GM10847 (cell line): Measurements from ENCODE around the gene ZNF880.
A peak's percentile ranks its signal among the peaks of the same experiment; 100 is the strongest.

ENCODE experiments used
- POLR2A ChIP-seq: IDR thresholded peaks from 2 replicates; pipeline ENCODE4 v1.6.1; 2011; ENCODE audit not compliant: insufficient read length; ENCODE audit errors: extremely low read depth

Gene ZNF880

DNA sequence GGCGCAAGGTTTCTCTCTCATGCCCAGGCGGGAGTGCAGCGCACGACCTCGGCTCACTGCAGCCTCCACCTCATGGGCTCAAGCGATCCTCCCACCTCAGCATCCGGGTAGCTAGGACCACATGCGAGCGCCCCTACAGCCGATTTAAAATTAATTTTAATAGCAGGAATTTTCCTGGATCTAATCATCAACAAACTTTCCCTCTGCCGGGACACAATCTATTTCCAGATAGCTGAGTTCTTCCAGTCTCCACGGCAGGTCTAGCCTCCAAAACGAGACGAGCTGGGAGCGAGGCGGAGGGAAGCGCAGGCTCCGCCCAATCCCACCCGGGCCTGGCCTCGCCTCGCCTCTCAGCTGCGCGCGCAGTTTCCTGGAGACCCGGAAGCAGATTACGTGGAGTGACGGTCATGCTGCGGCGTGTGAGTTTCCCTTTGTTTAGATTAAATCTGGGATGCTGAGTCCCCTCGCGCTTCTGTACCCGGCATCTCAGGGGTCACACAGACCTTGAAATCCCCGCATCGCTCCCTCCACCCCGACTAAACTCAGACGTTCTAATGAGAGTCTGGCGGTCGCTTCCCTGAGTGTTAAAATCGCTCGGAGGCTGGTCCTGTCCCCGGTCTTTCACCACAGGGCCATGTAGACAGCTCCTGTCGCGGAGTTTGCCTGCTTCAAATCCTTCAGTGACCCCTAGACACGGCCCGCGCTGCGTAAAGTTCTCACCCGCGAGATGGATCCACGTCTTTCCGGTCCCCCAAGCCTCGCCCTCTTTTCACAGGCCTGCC lies at the start of gene ZNF880:
TSS of gene ZNF880 (plus strand) at position 365 of the 782 bp plus-strand sequence. CDS start at position 408, 43 bp downstream.
- TF ChIP-seq POLR2A = peak; percentile 31

DNA sequence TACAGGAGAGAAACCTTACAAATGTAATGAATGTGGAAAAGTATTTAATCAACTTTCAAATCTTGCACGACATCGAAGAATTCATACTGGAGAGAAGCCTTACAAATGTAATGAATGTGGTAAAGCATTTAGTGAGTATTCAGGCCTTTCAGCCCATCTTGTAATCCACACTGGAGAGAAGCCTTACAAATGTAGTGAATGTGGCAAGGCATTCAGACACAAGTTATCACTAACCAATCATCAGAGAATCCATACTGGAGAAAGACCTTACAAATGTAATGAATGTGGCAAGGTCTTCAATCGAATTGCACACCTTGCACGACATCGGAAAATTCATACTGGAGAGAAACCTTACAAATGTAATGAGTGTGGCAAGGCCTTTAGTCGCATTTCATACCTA lies 47.3 kb upstream of the ZNF880 start:
- no peak for TF ChIP-seq POLR2A

DNA sequence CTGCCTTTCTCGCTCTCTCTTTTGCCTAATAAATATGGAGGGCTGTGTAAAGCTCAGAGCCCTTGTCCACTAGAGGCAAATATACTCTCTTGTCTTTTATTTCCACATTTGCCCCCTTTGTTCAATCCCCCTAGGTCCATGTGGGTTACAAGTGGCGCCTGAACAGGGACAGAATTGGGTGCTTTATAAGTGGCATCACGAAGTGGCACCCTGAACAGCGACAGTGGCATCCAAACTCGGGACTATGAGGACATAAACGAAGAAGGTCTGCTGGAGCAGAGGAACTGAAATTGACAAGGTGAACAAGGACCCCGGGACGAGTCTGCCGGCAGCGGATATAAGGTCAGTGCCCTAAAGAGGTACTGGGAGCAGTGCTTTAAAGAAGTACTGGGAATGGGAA lies 38.0 kb upstream of the ZNF880 start:
- TF ChIP-seq POLR2A = no peak

DNA sequence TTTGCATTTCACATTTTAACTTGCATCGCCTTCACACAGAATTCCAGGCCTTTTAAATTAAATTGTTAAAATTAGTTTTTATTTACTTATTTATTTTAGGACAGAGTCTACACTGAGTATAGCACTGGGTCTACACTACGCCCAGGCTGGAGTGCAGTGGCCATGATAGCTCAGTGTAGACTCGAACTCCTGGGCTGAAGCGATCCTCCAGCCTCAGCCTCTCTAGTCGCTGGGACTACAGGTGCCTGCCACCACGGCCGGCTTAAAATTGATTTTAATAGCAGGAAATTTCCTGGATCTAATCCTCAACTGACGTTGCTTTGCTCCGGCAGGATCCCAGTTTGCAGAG lies 34.0 kb upstream of the ZNF880 start:
- no peak for TF ChIP-seq POLR2A

DNA sequence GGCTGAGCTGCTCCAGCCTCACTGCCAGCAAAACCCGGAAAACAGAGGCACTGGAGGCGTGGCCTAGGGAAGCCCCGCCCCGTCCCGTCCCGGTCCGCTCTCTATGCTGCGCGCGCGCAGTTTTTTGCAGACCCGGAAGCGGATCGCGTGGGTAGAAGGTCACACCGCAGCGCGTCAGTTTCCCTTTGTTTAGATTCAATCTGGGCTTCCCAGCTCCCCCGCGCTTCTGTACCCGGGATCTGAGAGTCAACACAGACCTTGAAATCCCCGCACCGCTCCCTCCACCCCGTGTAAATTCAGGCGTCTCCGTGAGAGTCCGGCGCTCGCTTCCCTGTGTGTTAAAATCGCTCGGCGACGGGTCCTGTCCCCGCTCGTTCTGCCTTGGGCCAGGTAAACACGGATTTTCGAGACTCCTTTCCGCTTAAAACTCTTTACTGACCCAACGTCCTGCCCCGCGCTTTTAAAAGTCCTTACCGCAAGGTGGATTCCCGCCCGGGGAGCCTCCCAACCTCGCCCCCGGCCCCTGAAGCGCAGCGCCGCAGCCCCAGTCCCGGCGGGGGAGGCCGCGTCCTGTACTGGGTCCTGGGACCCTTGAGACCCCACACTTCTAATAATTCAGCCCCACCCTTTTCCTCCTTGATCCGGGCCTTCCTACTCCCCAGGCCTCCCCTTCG lies 33.5 kb upstream of the ZNF880 start, which contains the start of gene ZNF610:
TSS of gene ZNF610 (plus strand) at position 127 of the 674 bp plus-strand sequence. CDS start 12,930 bp downstream, outside the sequence.
- TF ChIP-seq POLR2A = no peak

DNA sequence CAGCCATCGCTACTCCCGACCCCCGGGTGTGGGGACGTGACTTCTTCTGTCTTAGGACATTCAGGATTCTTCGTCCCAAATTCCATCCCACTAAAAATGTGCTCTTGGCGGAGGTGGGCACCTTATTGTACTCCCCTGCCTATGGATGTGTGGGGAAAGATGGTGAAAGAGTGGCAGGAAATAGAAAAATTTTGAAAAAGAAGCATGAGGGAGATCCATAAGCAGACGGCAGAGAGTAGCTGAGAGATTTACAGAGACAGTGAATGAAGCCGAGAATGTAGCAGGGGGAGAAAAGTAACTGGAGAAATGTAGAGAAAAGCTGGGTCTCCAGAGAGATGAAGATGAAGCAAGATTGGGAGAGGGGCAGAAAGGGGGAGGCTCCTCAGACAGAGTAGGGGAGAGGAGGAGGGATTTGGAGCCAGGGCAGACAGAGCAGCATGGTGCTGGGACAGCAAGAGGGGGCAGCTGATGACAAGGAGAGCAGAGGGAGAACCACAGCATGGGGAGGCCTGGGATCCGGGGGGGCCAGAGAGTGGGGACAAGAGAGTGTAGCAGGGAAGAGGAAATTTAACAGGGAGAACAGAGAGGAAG lies 32.8 kb upstream of the ZNF880 start:
- TF ChIP-seq POLR2A = no peak

DNA sequence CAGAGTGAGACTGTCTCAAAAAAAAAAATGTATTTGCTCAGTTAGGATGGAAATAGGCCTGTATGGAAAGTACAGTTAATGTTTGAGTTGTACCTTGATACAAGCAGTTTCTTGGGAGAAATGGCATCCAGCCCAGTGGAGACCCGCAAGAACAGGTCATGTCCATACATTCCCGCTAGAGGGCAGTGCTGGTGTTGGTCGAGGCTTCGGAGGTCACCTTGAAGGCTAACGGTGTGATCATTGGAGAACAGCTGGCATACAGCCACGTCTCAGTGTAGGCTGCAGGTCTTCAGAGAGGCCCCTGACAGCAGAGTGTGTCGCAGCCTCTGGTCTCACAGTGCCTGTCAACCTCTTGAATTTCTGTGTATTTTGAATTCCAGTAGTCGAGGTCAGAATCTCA lies 26.2 kb upstream of the ZNF880 start:
- TF ChIP-seq POLR2A = no peak

DNA sequence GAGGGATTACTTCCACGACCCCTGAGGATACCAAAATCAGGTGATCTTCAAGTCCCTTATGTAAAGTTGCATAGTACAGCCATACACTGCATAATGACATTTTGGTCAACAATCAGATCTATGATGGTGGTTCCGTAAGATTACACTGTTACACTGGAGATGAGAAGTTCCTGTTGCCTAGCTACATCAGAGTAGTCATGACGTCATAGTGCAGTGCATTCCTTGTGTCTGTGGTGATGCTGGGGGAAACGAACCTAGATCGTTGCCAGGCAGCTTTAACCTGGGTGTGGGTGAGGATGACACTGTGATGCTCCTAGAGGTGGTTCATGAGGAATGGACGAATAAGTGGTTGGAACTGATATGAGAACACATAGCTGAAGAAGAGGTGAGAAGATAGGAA lies 24.6 kb upstream of the ZNF880 start:
- no peak for TF ChIP-seq POLR2A

DNA sequence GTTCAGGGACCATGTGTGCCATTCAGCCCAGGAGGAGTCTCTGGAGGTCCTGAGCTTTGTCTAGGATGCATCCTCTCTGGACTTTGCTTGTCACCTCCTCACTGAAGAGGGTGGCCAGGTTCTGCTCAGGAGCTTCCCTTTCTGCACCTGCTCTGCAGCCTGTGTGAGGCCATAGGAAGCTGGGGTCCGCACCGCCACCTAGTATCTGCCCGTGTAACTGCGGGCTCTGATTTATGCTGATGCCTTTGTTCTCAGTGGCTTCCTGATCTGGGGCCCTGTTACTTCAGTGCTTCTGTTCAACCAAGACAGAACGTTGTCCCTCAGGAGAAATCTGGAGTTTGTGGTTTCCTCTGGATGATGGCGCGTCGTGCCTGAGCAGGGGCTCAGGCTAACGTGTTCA lies 18.2 kb upstream of the ZNF880 start:
- TF ChIP-seq POLR2A = no peak

DNA sequence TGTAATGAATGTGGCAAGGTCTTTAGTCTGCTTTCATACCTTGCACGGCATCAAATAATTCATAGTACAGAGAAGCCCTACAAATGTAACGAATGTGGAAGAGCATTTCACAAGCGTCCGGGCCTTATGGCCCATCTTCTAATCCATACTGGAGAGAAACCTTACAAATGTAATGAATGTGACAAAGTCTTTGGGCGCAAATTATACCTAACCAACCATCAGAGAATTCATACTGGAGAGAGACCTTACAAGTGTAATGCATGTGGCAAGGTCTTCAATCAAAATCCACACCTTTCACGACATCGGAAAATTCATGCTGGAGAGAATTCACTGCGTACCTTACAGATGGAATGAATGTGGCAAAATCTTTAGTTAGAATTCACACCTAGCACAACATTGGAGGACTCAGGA lies 3.3 kb upstream of the ZNF880 start:
- TF ChIP-seq POLR2A = no peak

DNA sequence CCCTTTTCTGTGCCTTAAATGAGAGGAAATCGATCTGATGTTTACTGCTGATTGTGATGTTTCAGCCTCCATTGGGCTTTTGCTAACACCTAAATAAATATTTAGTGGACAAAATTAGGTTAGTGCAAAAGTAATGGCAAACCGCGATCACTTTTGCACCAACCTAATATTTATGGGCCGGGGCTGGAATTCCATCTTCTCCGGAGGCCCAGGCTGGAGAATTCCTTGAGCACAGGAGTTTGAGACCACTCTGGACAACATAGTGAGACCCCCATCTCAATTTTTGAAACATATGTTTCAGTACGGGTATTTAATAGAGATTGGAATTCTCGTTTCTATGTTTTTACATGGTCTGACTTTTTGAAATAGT lies 603 bp downstream of the ZNF880 start:
- no peak for TF ChIP-seq POLR2A

DNA sequence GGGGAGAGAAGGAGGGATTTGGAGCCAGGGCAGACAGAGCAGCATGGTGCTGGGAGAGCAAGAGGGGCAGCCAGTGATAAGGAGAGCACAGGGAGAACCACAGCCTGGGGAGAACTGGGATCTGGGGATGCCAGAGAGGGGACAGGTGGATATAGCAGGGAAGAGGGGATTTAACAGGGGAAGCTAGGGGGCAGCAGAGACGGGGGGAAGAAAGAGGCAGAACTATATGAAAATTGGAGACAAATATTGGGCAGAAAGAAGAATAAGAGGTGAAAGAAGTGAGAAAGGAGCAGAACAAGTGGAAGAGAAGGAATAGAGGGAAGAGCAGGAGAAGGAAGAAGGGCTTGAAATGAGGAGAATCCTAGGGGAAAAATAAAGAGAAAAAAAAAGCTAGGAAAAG lies 21.4 kb downstream of the ZNF880 start:
- TF ChIP-seq POLR2A = no peak

DNA sequence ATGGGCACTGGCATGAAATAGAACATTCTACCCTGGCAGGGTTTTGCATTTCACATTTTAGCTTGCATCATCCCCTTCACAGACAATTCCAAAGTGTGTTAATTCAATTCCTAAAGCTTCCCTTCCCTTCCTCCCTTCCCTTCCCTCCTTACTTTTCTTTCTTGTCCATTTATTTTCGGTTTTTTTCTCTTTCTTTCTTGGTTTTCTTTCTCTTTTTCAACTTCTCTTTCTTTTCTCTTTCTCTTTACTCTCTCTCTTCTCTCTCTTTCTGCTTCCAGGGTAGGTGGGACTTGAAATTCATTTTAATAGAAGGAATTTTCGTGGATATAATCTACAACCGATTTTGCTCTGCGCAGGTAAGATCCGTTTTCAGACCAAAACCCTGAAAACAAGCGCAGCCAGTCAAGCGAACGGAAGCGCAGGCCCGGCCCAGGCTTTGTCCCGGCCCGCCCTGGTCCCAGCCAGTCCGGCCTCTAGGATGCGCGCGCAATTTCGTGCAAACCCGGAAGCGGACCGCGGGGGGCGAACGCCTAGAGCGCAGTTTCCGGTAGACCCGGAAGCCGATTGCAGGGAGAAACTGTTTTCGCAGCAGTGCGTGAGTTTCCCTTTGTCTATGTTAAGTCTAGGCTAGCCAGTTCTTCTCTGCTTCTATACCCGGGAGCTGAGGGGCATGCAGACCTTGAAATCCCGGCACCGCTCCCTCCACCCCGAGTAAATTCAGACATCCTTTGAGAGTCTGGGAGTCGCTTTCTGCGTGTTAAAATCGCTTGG lies 27.8 kb downstream of the ZNF880 start, which contains the start of gene ZNF528:
TSS of gene ZNF528 (plus strand) at position 540 of the 771 bp plus-strand sequence. CDS start 4,165 bp downstream, outside the sequence.
- peak; percentile 50 for TF ChIP-seq POLR2A

DNA sequence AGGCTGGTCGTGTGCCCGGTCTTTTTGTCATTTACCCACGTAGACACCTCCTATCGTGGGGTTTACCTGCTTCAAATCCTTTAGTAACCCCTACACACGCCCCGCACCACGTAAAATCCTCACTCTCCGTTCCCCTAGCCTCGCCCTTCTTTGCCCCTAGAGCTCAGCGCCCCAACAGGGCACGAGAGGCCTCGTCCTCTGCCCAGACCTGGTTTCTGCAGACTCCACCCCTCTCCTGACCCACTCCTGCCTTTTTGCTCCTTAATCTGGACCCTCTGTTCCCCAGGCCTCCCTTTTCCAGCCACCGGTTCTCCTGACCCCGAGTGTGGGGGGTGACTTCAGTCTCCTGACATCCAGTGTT lies 28.3 kb downstream of the ZNF880 start:
- TF ChIP-seq POLR2A = no peak

DNA sequence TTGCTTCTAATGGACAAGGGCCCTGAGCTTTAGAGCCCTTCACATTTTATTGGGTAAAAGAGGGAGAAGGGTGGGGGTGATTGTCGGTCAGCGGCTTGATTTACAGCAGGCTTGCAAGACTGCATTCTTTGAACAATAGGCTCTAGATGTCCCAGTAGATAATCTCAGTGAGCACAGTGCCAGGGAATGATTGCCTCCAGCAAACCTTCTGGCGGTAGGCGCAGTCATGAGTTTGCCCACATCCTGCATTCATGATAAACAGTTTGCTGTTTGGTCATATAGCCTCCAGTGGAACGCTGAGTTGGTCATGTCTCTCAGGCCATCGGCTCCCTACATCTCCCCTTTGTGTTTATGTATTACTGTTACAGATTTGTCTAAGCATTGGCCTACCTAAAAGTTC lies 40.6 kb downstream of the ZNF880 start:
- TF ChIP-seq POLR2A = no peak
